ENCODE data around the gene ZNF488. TPM values are rescaled to one million over a fixed set of nuclear protein-coding genes. Genes with fewer than 3 reads are reported as not detected.

ZNF488 gene
- polyA plus RNA-seq, 1 donor from 2014 or later = 0.85 TPM

GRCh38 chr10:47326306-47326926, 57.7 kb downstream of the ZNF488 start:
- Histone ChIP-seq H3K9me2 (ENCODE audit: insufficient read depth, low read length) (no peaks in the 10 kb centered on the region), H3K27ac (ENCODE audit: low read length) (no peak overlapping the region), H3K9ac (ENCODE audit: low read length) (no peak overlapping the region), H4K20me1 (ENCODE audit: insufficient read depth) (no peaks in the 10 kb centered on the region), H2AFZ (ENCODE audit: low read depth, low read length) (no peak overlapping the region), H3K4me2 (ENCODE audit: low read length) (no peak overlapping the region), H3K36me3 (ENCODE audit: insufficient read depth, low read length) (no peaks in the 10 kb centered on the region), H3K4me3 (ENCODE audit: low read length) (no peak overlapping the region), H3K27me3 (ENCODE audit: insufficient read depth, low read depth, low read length) (no peaks in the 10 kb centered on the region), H3K9me3 (ENCODE audit: low read length) (no peaks in the 10 kb centered on the region), H3F3A (ENCODE audit: insufficient read depth, low read length, poor library complexity, severe bottlenecking) (no peaks in the 10 kb centered on the region), H3K79me2 (replicated peaks; ENCODE audit: insufficient read depth, low read length) (no peaks in the 10 kb centered on the region)
- TF ChIP-seq EZH2 (IDR thresholded peaks at IDR 0.05; ENCODE audit: borderline replicate concordance, insufficient read depth, low read length, poor library complexity, severe bottlenecking) = no peak
- TF ChIP-seq RAD21 (conservative IDR thresholded peaks at IDR 0.05) = no peak
- no peak for TF ChIP-seq CTCF (IDR thresholded peaks at IDR 0.05; ENCODE audit: poor library complexity, severe bottlenecking)
- no peak for TF ChIP-seq REST (IDR thresholded peaks at IDR 0.05; ENCODE audit: borderline replicate concordance)
- TF ChIP-seq POLR2AphosphoS5 (IDR thresholded peaks at IDR 0.05) = no peak

- H3K36me3 ChIP-seq (ENCODE audit: insufficient read depth, low read length) = no peaks in the 10 kb centered on the region
- H3K79me2 ChIP-seq (replicated peaks; ENCODE audit: insufficient read depth, low read length) = no peaks in the 10 kb centered on the region
- no peaks in the 10 kb centered on the region for H4K20me1 ChIP-seq (ENCODE audit: insufficient read depth)
- no peaks in the 10 kb centered on the region for H3K27me3 ChIP-seq (ENCODE audit: insufficient read depth, low read depth, low read length)
- H3K9me2 ChIP-seq (ENCODE audit: insufficient read depth, low read length) = no peaks in the 10 kb centered on the region
- no peak overlapping the region for H3K27ac ChIP-seq (ENCODE audit: low read length)
- H3K4me2 ChIP-seq (ENCODE audit: low read length) = no peak overlapping the region
- no peak overlapping the region for H3K9ac ChIP-seq (ENCODE audit: low read length)
- no peaks in the 10 kb centered on the region for H3F3A ChIP-seq (ENCODE audit: insufficient read depth, low read length, poor library complexity, severe bottlenecking)
- TF ChIP-seq TAF1 (IDR thresholded peaks at IDR 0.05; ENCODE audit: low read depth) (no peak), EZH2 (IDR thresholded peaks at IDR 0.05; ENCODE audit: borderline replicate concordance, insufficient read depth, low read length, poor library complexity, severe bottlenecking) (no peak), CTCF (IDR thresholded peaks at IDR 0.05; ENCODE audit: poor library complexity, severe bottlenecking) (no peak), POLR2AphosphoS5 (IDR thresholded peaks at IDR 0.05) (no peak), MXI1 (conservative IDR thresholded peaks at IDR 0.05; ENCODE audit: poor library complexity, severe bottlenecking) (no peak), REST (IDR thresholded peaks at IDR 0.05; ENCODE audit: borderline replicate concordance) (no peak)
- no peak overlapping the region for H2AFZ ChIP-seq (ENCODE audit: low read depth, low read length)
- H3K4me3 ChIP-seq (ENCODE audit: low read length) = no peak overlapping the region
- H3K9me3 ChIP-seq (ENCODE audit: low read length) = no peaks in the 10 kb centered on the region
Observed at GRCh38 chr10:47325303-47326291, 58.5 kb downstream of the ZNF488 start.

Measured in neural cell (in vitro differentiated cells).